Measurements from ENCODE around the gene PABPN1L.

PABPN1L gene

GRCh38 chr16:88844419-88845036 lies 21.9 kb downstream of the PABPN1L start:
- no peak for DNase-seq

GRCh38 chr16:88843256-88843655 lies 23.2 kb downstream of the PABPN1L start:
- DNase-seq, result no peak

- DNase-seq, result no peak
These were observed 23.7 kb downstream of the PABPN1L start for GRCh38 chr16:88842806-88843205.

- DNase-seq, result no peak
These were observed 24.1 kb downstream of the PABPN1L start for GRCh38 chr16:88842308-88842756.

GRCh38 chr16:88841521-88842307 lies 24.7 kb downstream of the PABPN1L start:
- no peak for DNase-seq

- no peak for DNase-seq
These were observed 25.8 kb downstream of the PABPN1L start for GRCh38 chr16:88840600-88841215.

- no peak for DNase-seq
These were observed 26.5 kb downstream of the PABPN1L start for GRCh38 chr16:88839745-88840599.

GRCh38 chr16:88839026-88839529 lies 27.4 kb downstream of the PABPN1L start:
- DNase-seq, result no peak

GRCh38 chr16:88838566-88838965 lies 27.9 kb downstream of the PABPN1L start:
- DNase-seq, result no peak

- DNase-seq, result no peak
These were observed 28.7 kb downstream of the PABPN1L start for GRCh38 chr16:88837806-88838205.

- DNase-seq, result no peak
These were observed 29.7 kb downstream of the PABPN1L start for GRCh38 chr16:88836791-88837190.

- no peak for DNase-seq
These were observed 30.6 kb downstream of the PABPN1L start for GRCh38 chr16:88835818-88836217.

GRCh38 chr16:88835383-88835782 lies 31.1 kb downstream of the PABPN1L start:
- DNase-seq, result no peak

- DNase-seq, result no peak
These were observed 31.8 kb downstream of the PABPN1L start for GRCh38 chr16:88834670-88835069.

- DNase-seq, result no peak
These were observed 33.4 kb downstream of the PABPN1L start for GRCh38 chr16:88833086-88833485.

GRCh38 chr16:88831838-88832237 lies 34.6 kb downstream of the PABPN1L start:
- DNase-seq, result no peak

- DNase-seq, result no peak
These were observed 35.7 kb downstream of the PABPN1L start for GRCh38 chr16:88830783-88831182.

GRCh38 chr16:88830258-88830657 lies 36.2 kb downstream of the PABPN1L start:
- DNase-seq, result no peak

GRCh38 chr16:88828711-88829110 lies 37.7 kb downstream of the PABPN1L start:
- no peak for DNase-seq

- DNase-seq, result no peak
These were observed 38.7 kb downstream of the PABPN1L start for GRCh38 chr16:88827727-88828126.

- no peak for DNase-seq
These were observed 40.2 kb downstream of the PABPN1L start for GRCh38 chr16:88826070-88826840.

GRCh38 chr16:88825146-88825545 lies 41.3 kb downstream of the PABPN1L start:
- no peak for DNase-seq

All from NCI-H187 (cell line).